Activated naive CD4-positive, alpha-beta T cell treated with anti-CD3 and anti-CD28 coated beads, Interleukin-2, amount 50 U/mL, for 72 hours (primary cell): ENCODE results near the gene PLEKHH1. TPM values are rescaled to one million over a fixed set of nuclear protein-coding genes. Genes with fewer than 3 reads are reported as not detected.

Experiments used
- ATAC-seq, 2 donors: fragments of 150-1000 bp; cut with Tn5 transposase; 2 replicates each; pipeline ENCODE4 v1.10.0; 2021; ENCODE audit warnings: mild to moderate bottlenecking in 2 of 2, moderate library complexity in 2 of 2
- DNase-seq, 2 donors: peaks; one replicate each; pipeline ENCODE4 v3.0.0; 2021 to 2022; ENCODE audit warnings: low spot score in 2 of 2
- H3K27ac Mint-ChIP-seq, 2 donors: one replicate each; pipeline ENCODE4 v1.8.0; 2022; ENCODE audit warnings: mild to moderate bottlenecking in 2 of 2, mixed read lengths in 2 of 2
- H3K36me3 Mint-ChIP-seq, 2 donors: one replicate each; pipeline ENCODE4 v1.8.0; 2022; ENCODE audit warnings: mixed read lengths in 2 of 2
- H3K9me3 Mint-ChIP-seq, 2 donors: one replicate each; pipeline ENCODE4 v1.8.0; 2022; ENCODE audit warnings: mixed read lengths in 2 of 2
- total RNA-seq, 2 donors: library from RNA; stranded (reverse); gene quantifications; one replicate each; pipeline ENCODE4 v1.2.3, GENCODE V29; 2022

The PLEKHH1 gene
- total RNA-seq, 2 donors from 2014 or later: 1.1 to 9.1 TPM

DNA sequence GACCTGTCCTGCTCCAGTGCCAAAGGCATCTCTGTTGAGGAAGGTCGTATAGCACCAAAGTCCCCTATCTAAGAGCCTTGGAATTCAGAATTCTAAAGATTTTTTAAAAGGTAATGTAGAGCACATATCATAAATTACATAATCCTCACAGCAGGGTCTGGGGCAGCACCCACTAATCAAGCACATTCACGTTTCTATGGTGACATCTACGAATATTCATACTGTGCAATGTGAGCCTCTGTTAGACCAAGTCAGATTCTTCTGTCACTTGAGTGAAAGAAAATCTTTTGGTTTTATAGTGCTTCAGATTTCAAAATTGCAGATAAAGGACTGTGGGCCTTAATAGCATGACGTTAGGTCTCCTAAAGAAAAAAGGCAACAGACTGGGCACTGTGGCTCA lies 31.4 kb upstream of the PLEKHH1 start:
- H3K27ac Mint-ChIP-seq: no peak overlapping the region
- H3K36me3 Mint-ChIP-seq: no peaks in the 10 kb centered on the region
- ATAC-seq: no peak
- DNase-seq: no peak
- no peaks in the 10 kb centered on the region for H3K9me3 Mint-ChIP-seq

DNA sequence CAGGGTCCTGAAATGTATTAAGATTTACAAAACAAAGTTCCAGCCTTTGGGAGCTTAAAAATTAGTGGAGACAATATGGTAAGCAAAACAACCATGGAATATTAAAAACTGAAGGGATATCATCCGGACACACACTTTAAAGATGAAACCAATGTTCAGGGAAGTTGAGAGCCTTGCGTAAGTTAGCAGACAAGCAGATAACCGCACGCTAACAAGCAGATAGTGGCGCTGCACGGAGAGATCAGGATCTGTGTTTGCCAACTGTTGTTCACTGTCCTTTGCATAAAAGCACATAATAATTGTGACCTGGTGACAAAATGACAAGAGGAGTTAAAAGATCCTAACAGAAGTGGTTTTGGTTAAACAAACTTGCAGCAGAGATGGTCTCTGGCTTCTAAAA lies 30.2 kb upstream of the PLEKHH1 start:
- ATAC-seq (no peak), DNase-seq (no peak)
- Mint-ChIP-seq H3K9me3 (no peaks in the 10 kb centered on the region), H3K36me3 (no peaks in the 10 kb centered on the region), H3K27ac (no peak overlapping the region)

DNA sequence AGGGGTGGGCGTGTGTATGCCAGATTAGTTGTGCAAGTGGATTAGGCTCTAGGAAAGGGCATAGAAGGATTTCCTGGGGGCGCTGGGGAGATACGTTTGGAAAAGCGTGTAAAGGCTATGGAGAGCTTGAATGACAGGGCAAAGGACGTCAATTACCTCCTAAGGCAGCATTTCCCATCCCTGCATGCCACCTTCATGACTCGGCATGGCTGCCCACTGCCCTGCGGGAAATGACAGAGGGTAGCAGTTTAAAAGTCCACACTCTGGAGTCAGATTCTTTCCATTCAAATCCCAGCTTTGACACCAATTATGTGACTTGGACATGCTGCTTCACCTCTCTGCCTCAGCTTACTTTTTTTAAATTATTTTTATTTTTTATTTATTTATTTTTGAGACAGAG lies 29.8 kb upstream of the PLEKHH1 start:
- ATAC-seq (no peak), DNase-seq (no peak)
- H3K9me3 Mint-ChIP-seq: no peaks in the 10 kb centered on the region
- no peaks in the 10 kb centered on the region for H3K36me3 Mint-ChIP-seq
- no peak overlapping the region for H3K27ac Mint-ChIP-seq

DNA sequence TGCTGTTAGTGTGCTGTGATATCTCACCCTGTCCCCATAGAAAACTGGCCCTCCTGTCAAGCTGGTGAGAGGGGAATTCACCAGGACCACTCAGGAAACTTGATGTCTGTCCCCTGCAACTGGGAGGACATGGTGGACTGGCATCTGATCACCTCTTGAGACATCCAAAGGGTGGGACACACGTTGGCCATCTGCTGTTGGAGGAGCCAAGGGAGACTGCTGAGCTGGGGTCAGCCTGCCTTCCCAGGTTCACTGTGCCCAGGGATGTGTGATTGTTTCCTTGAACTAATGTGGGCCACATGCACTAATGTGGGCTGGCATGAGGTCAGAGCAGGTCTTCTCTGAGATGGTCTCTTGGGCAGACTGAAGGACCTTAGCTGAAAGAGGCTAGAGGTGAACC lies 27.8 kb upstream of the PLEKHH1 start:
- H3K27ac Mint-ChIP-seq: no peak overlapping the region

DNA sequence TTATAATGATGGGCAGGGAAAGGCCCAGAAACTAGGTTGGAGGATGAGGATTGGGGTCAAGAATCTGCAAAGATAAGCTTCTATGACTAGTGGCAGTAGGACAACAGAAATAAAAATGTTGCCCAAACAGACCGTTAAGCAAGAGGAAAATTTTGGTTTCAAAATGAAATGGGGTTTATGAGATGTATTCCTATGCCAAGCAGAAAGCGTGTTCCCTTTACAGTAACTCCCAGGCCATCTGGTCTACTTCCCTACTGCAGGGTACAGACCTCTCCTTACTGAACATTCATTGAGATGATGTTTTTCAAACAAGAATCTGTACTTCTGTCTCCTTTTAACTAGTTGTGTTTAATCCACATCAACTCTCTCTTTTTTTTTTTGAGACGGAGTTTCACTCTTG lies 24.1 kb upstream of the PLEKHH1 start:
- Mint-ChIP-seq H3K36me3 (no peaks in the 10 kb centered on the region), H3K9me3 (no peaks in the 10 kb centered on the region), H3K27ac (no peak overlapping the region)
- DNase-seq (no peak), ATAC-seq (no peak)

More for the DNA sequence above, 27.8 kb upstream of the PLEKHH1 start:
- no peak for ATAC-seq
- DNase-seq: no peak
- Mint-ChIP-seq H3K36me3 (no peaks in the 10 kb centered on the region), H3K9me3 (no peaks in the 10 kb centered on the region)

DNA sequence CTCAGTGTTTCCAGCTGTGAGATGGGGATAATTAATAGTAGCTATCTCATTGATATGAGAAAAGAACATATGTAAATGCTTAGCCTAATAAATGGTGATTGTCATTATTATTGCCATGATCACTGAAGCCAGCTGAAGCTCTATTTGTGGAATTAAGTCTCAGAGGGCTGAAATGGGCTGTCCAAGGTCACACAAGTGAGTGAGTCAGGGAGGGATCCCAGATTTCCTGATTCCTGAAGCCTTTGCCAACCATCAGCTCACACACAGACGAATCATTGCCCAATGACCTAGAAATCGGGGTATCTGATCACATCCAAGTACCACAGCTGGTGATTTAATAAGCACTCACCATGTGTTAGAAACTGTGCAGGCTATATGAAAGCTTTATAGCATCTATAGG lies 23.0 kb upstream of the PLEKHH1 start:
- no peak for DNase-seq

DNA sequence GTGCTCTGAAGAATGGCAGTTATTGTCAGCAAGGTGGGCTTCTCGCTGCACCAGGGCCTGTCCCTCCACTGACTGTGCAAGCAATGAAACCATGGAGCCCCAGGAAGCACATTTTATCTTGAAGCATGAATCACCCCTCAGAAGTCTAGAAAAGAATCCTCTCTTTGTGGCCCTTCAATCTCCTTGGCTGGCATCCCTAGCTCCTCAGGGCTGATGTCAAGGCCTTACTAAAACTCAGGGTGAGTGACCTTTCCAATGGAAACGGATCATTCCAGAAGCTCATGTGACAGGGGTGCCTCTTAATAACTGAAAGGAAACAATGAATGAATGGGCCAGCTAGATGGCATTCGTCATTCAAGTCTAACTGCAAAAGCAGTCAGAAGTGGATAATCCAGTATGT lies 22.3 kb upstream of the PLEKHH1 start:
- H3K36me3 Mint-ChIP-seq: no peaks in the 10 kb centered on the region
- ATAC-seq (no peak), DNase-seq (no peak)
- H3K27ac Mint-ChIP-seq: no peak overlapping the region
- no peaks in the 10 kb centered on the region for H3K9me3 Mint-ChIP-seq

More for the DNA sequence above, 23.0 kb upstream of the PLEKHH1 start:
- Mint-ChIP-seq H3K27ac (peak overlapping the region in 1 of 2 donors; percentile 29), H3K9me3 (no peaks in the 10 kb centered on the region), H3K36me3 (no peaks in the 10 kb centered on the region)
- no peak for ATAC-seq

DNA sequence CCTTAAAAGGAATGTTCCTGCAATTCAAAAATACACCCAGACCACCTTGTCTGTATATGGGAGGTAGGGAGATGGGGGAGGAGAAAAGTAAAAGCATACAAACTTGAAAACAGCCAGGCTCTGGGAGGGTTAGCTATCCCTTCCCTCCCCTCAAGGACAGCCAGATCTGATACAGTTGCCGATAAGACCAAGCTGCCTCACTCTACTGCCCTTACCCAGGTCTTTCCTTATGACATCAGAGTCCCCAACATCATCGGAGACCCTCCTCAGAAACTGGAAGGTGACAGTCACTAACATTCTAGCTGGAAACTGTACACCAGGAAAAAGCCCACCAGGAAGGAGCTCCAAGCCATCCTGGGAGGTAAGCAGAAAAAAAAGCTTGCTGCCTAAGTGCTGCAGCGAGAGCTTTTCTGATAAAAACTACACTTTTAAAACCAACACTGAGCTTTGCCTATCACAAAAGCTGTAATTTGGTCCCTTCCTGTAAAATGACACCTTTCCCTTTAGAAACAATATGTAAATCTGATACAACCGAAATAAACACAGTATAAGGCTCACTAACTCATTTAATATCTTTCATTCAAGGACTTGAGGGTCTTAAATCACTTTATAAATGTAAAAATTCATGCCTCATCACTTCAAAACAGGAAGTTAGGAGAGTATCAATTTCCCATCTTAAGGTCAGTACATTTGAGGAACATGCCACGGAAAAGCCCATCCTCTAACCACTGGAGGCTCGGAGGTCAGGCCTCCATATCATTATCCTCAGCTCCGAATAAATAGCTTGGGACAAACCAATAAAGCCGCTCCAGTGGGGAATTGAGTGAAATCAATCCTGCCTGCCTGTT lies 20.4 kb upstream of the PLEKHH1 start:
- DNase-seq: no peak
- no peaks in the 10 kb centered on the region for H3K9me3 Mint-ChIP-seq
- H3K36me3 Mint-ChIP-seq: no peaks in the 10 kb centered on the region
- ATAC-seq: no peak
- H3K27ac Mint-ChIP-seq: peak overlapping the region in 1 of 2 donors; percentile 45

DNA sequence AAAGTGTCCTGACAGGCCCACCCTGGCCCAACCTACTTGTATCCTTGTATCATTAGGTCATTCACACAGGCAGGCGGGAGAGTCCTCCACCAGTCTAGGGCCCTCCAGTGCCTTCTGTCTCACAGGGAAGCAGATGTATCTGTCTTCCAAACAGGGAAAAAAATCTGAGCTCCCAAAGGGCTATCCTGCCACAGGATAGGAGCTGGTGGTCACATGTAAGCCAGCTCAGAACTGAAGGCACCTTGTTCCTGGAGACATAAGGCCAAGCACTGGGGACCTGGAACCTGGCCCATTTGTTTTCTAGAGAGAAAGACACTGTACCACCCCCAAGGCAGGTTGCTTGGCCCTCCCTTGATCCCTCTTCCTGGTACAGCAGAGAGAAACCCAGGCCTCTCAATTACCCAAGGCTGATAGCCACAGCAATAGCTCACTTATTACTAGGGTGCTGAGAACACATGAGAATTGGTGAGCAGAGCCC lies 19.4 kb upstream of the PLEKHH1 start:
- H3K36me3 Mint-ChIP-seq: no peaks in the 10 kb centered on the region
- ATAC-seq (no peak), DNase-seq (no peak)
- H3K9me3 Mint-ChIP-seq: no peaks in the 10 kb centered on the region
- no peak overlapping the region for H3K27ac Mint-ChIP-seq

DNA sequence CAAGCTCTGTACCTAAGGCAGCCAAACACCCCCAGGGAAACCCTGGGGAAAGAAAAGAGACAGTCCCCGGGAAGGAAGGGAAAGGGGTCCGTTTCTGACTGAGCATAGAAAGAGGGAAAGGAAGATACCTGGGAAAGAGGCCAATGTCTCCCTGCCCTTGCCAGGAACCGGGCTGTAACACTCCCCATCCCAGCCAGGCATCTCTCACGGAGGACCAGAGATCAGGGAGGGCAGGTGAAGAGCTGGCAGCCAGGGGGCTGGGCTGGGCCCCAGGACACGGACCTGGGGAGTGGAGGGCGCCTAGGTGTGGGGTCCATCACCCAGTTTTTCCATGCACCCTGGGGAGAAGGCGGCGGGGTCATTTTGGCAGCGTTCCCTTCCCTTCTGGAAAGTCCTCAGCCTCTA lies 18.9 kb upstream of the PLEKHH1 start:
- no peaks in the 10 kb centered on the region for H3K36me3 Mint-ChIP-seq
- no peaks in the 10 kb centered on the region for H3K9me3 Mint-ChIP-seq
- no peak for ATAC-seq
- no peak for DNase-seq
- peak overlapping the region in 1 of 2 donors; percentile 55 for H3K27ac Mint-ChIP-seq

DNA sequence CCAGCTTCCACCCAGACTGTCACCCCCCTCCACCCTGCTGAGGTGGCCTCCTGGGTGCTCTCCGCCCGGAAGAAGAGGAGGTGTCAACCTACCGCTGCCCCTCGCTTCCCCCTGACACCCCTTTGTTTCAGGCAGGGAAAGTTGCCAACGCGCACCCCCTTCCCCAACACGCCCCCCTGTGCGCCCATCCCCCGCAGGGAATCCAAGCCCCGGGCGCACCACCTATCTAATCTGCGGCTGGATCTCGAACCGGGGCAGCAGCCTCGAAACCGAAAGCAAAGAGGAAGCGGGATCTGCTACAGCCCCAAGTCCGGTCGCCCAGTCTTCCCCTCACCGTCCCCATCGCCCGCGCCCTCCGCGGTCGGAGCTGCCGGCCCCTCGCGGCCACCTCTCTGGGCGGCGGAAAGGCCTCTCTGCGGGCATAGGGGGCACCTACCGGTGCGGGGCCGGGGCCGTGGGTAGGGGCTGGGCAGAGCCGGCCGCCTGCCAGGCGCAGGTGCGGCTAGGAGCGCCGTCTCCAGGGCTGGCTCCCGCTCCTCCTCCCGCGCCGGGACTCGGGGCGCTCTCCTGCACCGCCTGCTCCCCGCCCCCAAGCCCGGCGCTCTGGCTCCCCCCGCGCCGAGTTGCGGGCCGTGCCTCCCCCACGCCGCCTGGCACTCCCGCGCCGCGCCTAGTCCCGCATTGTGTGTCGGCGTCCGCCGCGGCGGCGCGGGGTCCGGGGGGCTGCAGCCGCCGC lies 18.3 kb upstream of the PLEKHH1 start:
- ATAC-seq (peak; percentile 65 to 70), DNase-seq (peak; percentile 32 to 60)
- Mint-ChIP-seq H3K36me3 (no peaks in the 10 kb centered on the region), H3K9me3 (no peaks in the 10 kb centered on the region), H3K27ac (peak overlapping the region; percentile 22 to 55)

DNA sequence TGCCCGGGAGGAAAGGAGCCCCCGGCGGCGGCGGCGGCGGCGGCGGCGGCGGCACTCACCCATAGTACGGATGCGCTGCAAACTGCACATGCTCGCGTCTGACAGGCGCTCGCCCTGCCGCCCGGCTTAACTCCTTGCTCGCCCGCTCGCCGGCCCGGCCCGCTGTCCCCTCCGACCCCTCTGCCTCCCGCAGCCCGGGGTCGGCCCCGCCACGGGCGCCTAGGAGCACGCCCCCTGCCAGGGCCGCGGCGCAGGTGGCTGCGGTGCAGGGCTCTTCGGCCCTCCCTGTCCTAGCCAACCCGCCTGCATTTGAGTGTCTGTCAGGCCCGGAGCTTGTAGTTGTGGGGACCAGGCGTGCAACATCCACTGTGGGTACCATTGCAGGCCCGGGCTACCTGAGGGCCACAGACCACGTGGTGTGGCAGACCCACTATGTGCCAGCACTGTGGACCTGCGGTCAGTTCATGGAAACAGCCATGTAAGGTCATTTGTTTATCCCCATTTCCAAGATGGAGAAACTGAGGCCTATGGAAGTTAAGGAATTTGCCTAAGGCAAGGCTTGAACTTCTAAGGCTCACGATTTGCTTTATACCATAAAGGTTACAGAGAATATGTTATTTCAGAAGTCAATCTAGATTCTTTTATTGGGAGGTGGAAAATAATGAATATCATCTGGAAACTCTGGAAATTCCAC lies 17.6 kb upstream of the PLEKHH1 start:
- peak; percentile 72 to 79 for ATAC-seq
- Mint-ChIP-seq H3K27ac (no peak overlapping the region), H3K36me3 (no peaks in the 10 kb centered on the region), H3K9me3 (no peaks in the 10 kb centered on the region)
- DNase-seq: peak in 1 of 2 donors; percentile 28

DNA sequence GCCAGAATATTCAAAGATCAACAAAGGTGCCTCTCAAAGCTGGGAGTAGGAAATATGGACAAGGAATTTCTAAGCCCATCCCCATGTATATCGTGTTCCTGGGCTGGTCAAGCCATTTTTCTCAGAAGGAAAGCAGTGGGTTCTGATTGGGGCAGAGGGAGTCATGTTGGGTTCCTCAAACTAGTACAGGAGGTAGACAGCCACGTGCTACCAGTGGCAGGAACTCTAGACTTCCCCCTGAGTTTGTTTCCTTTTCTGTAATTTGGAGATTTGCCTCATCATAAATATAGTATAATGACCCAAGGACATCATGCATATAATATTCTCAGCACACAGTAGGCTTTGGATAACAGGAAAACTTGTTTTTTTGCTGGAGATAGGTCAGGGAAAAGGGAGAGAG lies 16.4 kb upstream of the PLEKHH1 start:
- DNase-seq (no peak), ATAC-seq (no peak)
- no peaks in the 10 kb centered on the region for H3K9me3 Mint-ChIP-seq
- H3K27ac Mint-ChIP-seq: no peak overlapping the region
- H3K36me3 Mint-ChIP-seq: no peaks in the 10 kb centered on the region

DNA sequence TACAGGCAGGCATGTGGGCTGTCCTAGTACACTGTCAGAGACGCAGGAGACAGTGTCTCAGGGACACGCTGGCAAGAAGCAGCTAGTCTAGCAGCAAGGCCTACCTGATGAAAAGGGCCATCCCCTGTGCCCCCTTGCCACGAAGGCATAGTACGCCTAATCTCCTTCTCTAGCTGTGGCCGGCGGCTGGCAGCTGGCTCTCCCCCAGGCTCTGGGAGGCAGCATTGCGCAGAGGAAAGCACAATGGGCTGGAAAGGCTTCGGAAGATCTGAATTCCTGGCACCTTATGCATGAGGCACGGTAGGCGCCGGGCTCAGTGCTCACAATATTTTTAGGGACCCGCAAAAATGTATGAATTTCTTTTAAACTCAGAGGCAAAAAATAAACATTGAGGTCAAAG lies 16.0 kb upstream of the PLEKHH1 start:
- no peak for DNase-seq
- ATAC-seq: no peak
- Mint-ChIP-seq H3K36me3 (no peaks in the 10 kb centered on the region), H3K9me3 (no peaks in the 10 kb centered on the region), H3K27ac (no peak overlapping the region)

DNA sequence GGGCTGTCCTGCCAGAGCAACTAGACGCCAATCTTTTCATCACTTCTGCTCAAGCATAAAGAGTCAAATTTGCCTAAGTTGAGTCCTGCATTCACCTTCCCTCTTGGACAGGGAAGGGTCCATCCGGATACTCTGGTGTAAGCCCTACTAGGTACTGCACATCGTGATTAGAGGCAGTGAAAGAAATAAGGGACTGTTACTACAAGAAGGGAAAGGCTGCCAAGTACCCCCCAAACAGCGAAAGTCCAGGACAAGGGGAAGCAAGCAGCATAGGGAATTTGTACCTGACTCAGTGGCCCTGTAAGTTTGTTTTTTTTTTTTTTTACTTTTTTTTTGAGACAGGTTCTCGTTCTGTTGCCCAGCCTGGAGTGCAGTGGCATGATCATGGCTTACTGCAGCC lies 13.7 kb upstream of the PLEKHH1 start:
- no peak for DNase-seq
- Mint-ChIP-seq H3K36me3 (no peaks in the 10 kb centered on the region), H3K27ac (no peak overlapping the region), H3K9me3 (no peaks in the 10 kb centered on the region)
- ATAC-seq: no peak

DNA sequence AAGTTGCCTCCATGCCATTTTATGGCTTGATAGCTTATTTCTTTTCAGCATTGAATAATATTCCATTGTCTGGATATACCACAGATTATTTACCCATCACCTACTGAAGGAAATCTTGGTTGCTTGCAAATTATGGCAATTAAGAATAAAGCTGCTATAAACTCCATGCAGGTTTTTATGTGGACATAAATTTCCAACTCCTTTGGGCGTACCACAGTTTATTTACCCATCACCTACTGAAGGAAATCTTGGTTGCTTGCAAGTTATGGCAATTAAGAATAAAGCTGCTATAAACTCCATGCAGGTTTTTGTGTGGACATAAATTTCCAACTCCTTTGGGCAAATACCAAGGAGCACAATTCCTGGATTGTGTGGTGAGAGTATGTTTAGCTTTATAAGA lies 12.6 kb upstream of the PLEKHH1 start:
- Mint-ChIP-seq H3K27ac (no peak overlapping the region), H3K9me3 (no peaks in the 10 kb centered on the region), H3K36me3 (no peaks in the 10 kb centered on the region)
- no peak for ATAC-seq
- DNase-seq: no peak

DNA sequence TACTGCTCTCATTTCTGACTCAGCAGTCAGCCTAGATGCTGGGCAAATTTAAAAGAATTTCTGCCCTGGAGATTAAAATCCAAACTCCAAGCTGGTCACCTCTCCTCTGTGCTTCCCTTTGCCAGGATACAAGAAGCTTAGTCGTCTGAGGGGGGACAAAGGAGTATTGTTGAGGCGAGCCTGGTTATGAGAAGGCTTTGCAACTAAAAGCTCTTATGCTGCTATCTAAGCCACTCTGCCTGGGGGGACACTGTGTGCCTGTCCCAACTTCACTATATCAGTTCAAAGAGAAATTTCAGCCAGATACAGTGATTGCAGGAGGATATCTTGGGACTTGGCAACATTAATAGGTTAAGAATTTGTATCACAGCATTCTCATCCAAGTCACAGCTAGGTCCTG lies 10.8 kb upstream of the PLEKHH1 start:
- no peak for DNase-seq
- no peak overlapping the region for H3K27ac Mint-ChIP-seq
- H3K36me3 Mint-ChIP-seq: no peaks in the 10 kb centered on the region
- H3K9me3 Mint-ChIP-seq: no peaks in the 10 kb centered on the region
- ATAC-seq: no peak
